ENCODE measurements around the gene C2orf78.

C2orf78 gene

GRCh38 chr2:73842739-73843019 lies 58.7 kb downstream of the C2orf78 start:
- Histone ChIP-seq H3K9ac (ENCODE audit: low read length) (no peak overlapping the region), H2BK15ac (replicated peaks; ENCODE audit: low read depth) (no peak overlapping the region), H4K8ac (ENCODE audit: low read depth, low read length) (no peak overlapping the region), H3K18ac (ENCODE audit: low read length) (no peak overlapping the region), H3K79me1 (ENCODE audit: low read length) (peaks cover 1% of the 10 kb centered on the region), H4K5ac (ENCODE audit: low read length) (no peak overlapping the region), H3K4me3 (ENCODE audit: low read length) (no peak overlapping the region), H3K4me2 (ENCODE audit: low read length) (no peak overlapping the region), H3K23ac (ENCODE audit: low read length) (no peak overlapping the region), H3K4me1 (ENCODE audit: control insufficient read depth, low read depth, low read length) (no peaks in the 10 kb centered on the region), H2BK5ac (ENCODE audit: low read length) (no peak overlapping the region), H3K56ac (ENCODE audit: low read length) (no peak overlapping the region), H2BK120ac (ENCODE audit: low read depth, low read length) (no peak overlapping the region), H3K79me2 (ENCODE audit: control insufficient read depth, insufficient read depth, low read length) (no peaks in the 10 kb centered on the region), H3K27me3 (ENCODE audit: insufficient read depth, low read length, poor library complexity) (no peaks in the 10 kb centered on the region), H2AK5ac (ENCODE audit: low read length) (no peak overlapping the region), H3K36me3 (ENCODE audit: control insufficient read depth, insufficient read depth, low read length) (no peaks in the 10 kb centered on the region), H3K4ac (ENCODE audit: low read depth, low read length) (no peak overlapping the region), H3K27ac (ENCODE audit: low read depth, low read length) (no peak overlapping the region)
- DNase-seq = no peak
- no CpG with 5 or more reads among the region's 1 CpG for WGBS (ENCODE audit: extremely low coverage, insufficient coverage, low lambda C conversion rate)

- Histone ChIP-seq H3K27ac (ENCODE audit: low read depth, low read length) (no peak overlapping the region), H3K4me3 (ENCODE audit: low read length) (no peak overlapping the region), H3K4me2 (ENCODE audit: low read length) (no peak overlapping the region), H4K8ac (ENCODE audit: low read depth, low read length) (no peak overlapping the region), H3K27me3 (ENCODE audit: insufficient read depth, low read length, poor library complexity) (no peaks in the 10 kb centered on the region), H3K79me1 (ENCODE audit: low read length) (peaks cover 1% of the 10 kb centered on the region), H3K9ac (ENCODE audit: low read length) (no peak overlapping the region), H3K18ac (ENCODE audit: low read length) (no peak overlapping the region), H3K4me1 (ENCODE audit: control insufficient read depth, low read depth, low read length) (no peaks in the 10 kb centered on the region), H3K23ac (ENCODE audit: low read length) (no peak overlapping the region), H3K36me3 (ENCODE audit: control insufficient read depth, insufficient read depth, low read length) (no peaks in the 10 kb centered on the region), H2AK5ac (ENCODE audit: low read length) (no peak overlapping the region), H2BK5ac (ENCODE audit: low read length) (no peak overlapping the region), H3K79me2 (ENCODE audit: control insufficient read depth, insufficient read depth, low read length) (no peaks in the 10 kb centered on the region), H2BK120ac (ENCODE audit: low read depth, low read length) (no peak overlapping the region), H3K4ac (ENCODE audit: low read depth, low read length) (no peak overlapping the region), H3K56ac (ENCODE audit: low read length) (no peak overlapping the region), H4K5ac (ENCODE audit: low read length) (no peak overlapping the region), H2BK15ac (replicated peaks; ENCODE audit: low read depth) (no peak overlapping the region)
- WGBS (ENCODE audit: extremely low coverage, insufficient coverage, low lambda C conversion rate) = no CpG with 5 or more reads among the region's 2 CpGs
- DNase-seq = no peak
These were observed 60.1 kb downstream of the C2orf78 start for GRCh38 chr2:73844087-73844486.

- H3K4me3 ChIP-seq (ENCODE audit: low read length) = no peak overlapping the region
- no peaks in the 10 kb centered on the region for H3K79me2 ChIP-seq (ENCODE audit: control insufficient read depth, insufficient read depth, low read length)
- H4K5ac ChIP-seq (ENCODE audit: low read length) = no peak overlapping the region
- no peak overlapping the region for H4K8ac ChIP-seq (ENCODE audit: low read depth, low read length)
- WGBS (ENCODE audit: extremely low coverage, insufficient coverage, low lambda C conversion rate) = no CpG with 5 or more reads among the region's 2 CpGs
- H3K9ac ChIP-seq (ENCODE audit: low read length) = no peak overlapping the region
- H3K56ac ChIP-seq (ENCODE audit: low read length) = no peak overlapping the region
- no peak overlapping the region for H3K27ac ChIP-seq (ENCODE audit: low read depth, low read length)
- no peak overlapping the region for H2BK15ac ChIP-seq (replicated peaks; ENCODE audit: low read depth)
- H3K27me3 ChIP-seq (ENCODE audit: insufficient read depth, low read length, poor library complexity) = no peaks in the 10 kb centered on the region
- no peak overlapping the region for H2BK5ac ChIP-seq (ENCODE audit: low read length)
- no peak overlapping the region for H2AK5ac ChIP-seq (ENCODE audit: low read length)
- H3K4ac ChIP-seq (ENCODE audit: low read depth, low read length) = no peak overlapping the region
- H3K4me1 ChIP-seq (ENCODE audit: control insufficient read depth, low read depth, low read length) = no peaks in the 10 kb centered on the region
- no peak for DNase-seq
- no peaks in the 10 kb centered on the region for H3K79me1 ChIP-seq (ENCODE audit: low read length)
- H3K18ac ChIP-seq (ENCODE audit: low read length) = no peak overlapping the region
- H3K23ac ChIP-seq (ENCODE audit: low read length) = no peak overlapping the region
- H2BK120ac ChIP-seq (ENCODE audit: low read depth, low read length) = no peak overlapping the region
- H3K4me2 ChIP-seq (ENCODE audit: low read length) = no peak overlapping the region
- H3K36me3 ChIP-seq (ENCODE audit: control insufficient read depth, insufficient read depth, low read length) = no peaks in the 10 kb centered on the region
These were observed 66.0 kb downstream of the C2orf78 start for GRCh38 chr2:73850009-73850408.

- no peak overlapping the region for H4K8ac ChIP-seq (ENCODE audit: low read depth, low read length)
- H2BK15ac ChIP-seq (replicated peaks; ENCODE audit: low read depth) = no peak overlapping the region
- no peaks in the 10 kb centered on the region for H3K27me3 ChIP-seq (ENCODE audit: insufficient read depth, low read length, poor library complexity)
- no peak overlapping the region for H3K4me3 ChIP-seq (ENCODE audit: low read length)
- WGBS (ENCODE audit: extremely low coverage, insufficient coverage, low lambda C conversion rate) = no CpG with 5 or more reads among the region's 3 CpGs
- no peaks in the 10 kb centered on the region for H3K79me1 ChIP-seq (ENCODE audit: low read length)
- H3K27ac ChIP-seq (ENCODE audit: low read depth, low read length) = no peak overlapping the region
- H3K9ac ChIP-seq (ENCODE audit: low read length) = no peak overlapping the region
- H2AK5ac ChIP-seq (ENCODE audit: low read length) = no peak overlapping the region
- peak; percentile 56 for DNase-seq
- no peak overlapping the region for H3K4ac ChIP-seq (ENCODE audit: low read depth, low read length)
- H4K5ac ChIP-seq (ENCODE audit: low read length) = no peak overlapping the region
- H3K4me2 ChIP-seq (ENCODE audit: low read length) = no peak overlapping the region
- peaks cover 1% of the 10 kb centered on the region for H3K36me3 ChIP-seq (ENCODE audit: control insufficient read depth, insufficient read depth, low read length)
- no peak overlapping the region for H3K56ac ChIP-seq (ENCODE audit: low read length)
- no peak overlapping the region for H3K18ac ChIP-seq (ENCODE audit: low read length)
- H3K79me2 ChIP-seq (ENCODE audit: control insufficient read depth, insufficient read depth, low read length) = no peaks in the 10 kb centered on the region
- H2BK5ac ChIP-seq (ENCODE audit: low read length) = no peak overlapping the region
- no peak overlapping the region for H3K23ac ChIP-seq (ENCODE audit: low read length)
- H3K4me1 ChIP-seq (ENCODE audit: control insufficient read depth, low read depth, low read length) = no peaks in the 10 kb centered on the region
- no peak overlapping the region for H2BK120ac ChIP-seq (ENCODE audit: low read depth, low read length)
These were observed 67.3 kb downstream of the C2orf78 start for GRCh38 chr2:73851274-73851673.

GRCh38 chr2:73852020-73852419 lies 68.0 kb downstream of the C2orf78 start:
- Histone ChIP-seq H2BK120ac (ENCODE audit: low read depth, low read length) (no peak overlapping the region), H3K27me3 (ENCODE audit: insufficient read depth, low read length, poor library complexity) (no peaks in the 10 kb centered on the region), H3K4me2 (ENCODE audit: low read length) (no peak overlapping the region), H3K4me3 (ENCODE audit: low read length) (no peak overlapping the region), H3K79me2 (ENCODE audit: control insufficient read depth, insufficient read depth, low read length) (no peaks in the 10 kb centered on the region), H2AK5ac (ENCODE audit: low read length) (no peak overlapping the region), H3K56ac (ENCODE audit: low read length) (no peak overlapping the region), H4K5ac (ENCODE audit: low read length) (no peak overlapping the region), H3K36me3 (ENCODE audit: control insufficient read depth, insufficient read depth, low read length) (peaks cover 1% of the 10 kb centered on the region), H3K9ac (ENCODE audit: low read length) (no peak overlapping the region), H3K27ac (ENCODE audit: low read depth, low read length) (no peak overlapping the region), H3K4me1 (ENCODE audit: control insufficient read depth, low read depth, low read length) (no peaks in the 10 kb centered on the region), H3K23ac (ENCODE audit: low read length) (no peak overlapping the region), H4K8ac (ENCODE audit: low read depth, low read length) (no peak overlapping the region), H2BK15ac (replicated peaks; ENCODE audit: low read depth) (no peak overlapping the region), H3K18ac (ENCODE audit: low read length) (no peak overlapping the region), H3K79me1 (ENCODE audit: low read length) (no peaks in the 10 kb centered on the region), H3K4ac (ENCODE audit: low read depth, low read length) (no peak overlapping the region), H2BK5ac (ENCODE audit: low read length) (no peak overlapping the region)
- DNase-seq = no peak

- Histone ChIP-seq H3K36me3 (ENCODE audit: control insufficient read depth, insufficient read depth, low read length) (peaks cover 3% of the 10 kb centered on the region), H3K56ac (ENCODE audit: low read length) (no peak overlapping the region), H3K4me3 (ENCODE audit: low read length) (no peak overlapping the region), H2BK15ac (replicated peaks; ENCODE audit: low read depth) (no peak overlapping the region), H3K79me2 (ENCODE audit: control insufficient read depth, insufficient read depth, low read length) (no peaks in the 10 kb centered on the region), H3K4me1 (ENCODE audit: control insufficient read depth, low read depth, low read length) (no peaks in the 10 kb centered on the region), H4K5ac (ENCODE audit: low read length) (no peak overlapping the region), H3K23ac (ENCODE audit: low read length) (no peak overlapping the region), H2AK5ac (ENCODE audit: low read length) (no peak overlapping the region), H3K18ac (ENCODE audit: low read length) (no peak overlapping the region), H3K27ac (ENCODE audit: low read depth, low read length) (no peak overlapping the region), H3K79me1 (ENCODE audit: low read length) (no peaks in the 10 kb centered on the region), H3K9ac (ENCODE audit: low read length) (no peak overlapping the region), H4K8ac (ENCODE audit: low read depth, low read length) (no peak overlapping the region), H3K4me2 (ENCODE audit: low read length) (no peak overlapping the region), H3K4ac (ENCODE audit: low read depth, low read length) (no peak overlapping the region), H2BK5ac (ENCODE audit: low read length) (no peak overlapping the region), H2BK120ac (ENCODE audit: low read depth, low read length) (no peak overlapping the region), H3K27me3 (ENCODE audit: insufficient read depth, low read length, poor library complexity) (no peaks in the 10 kb centered on the region)
- no CpG with 5 or more reads among the region's 2 CpGs for WGBS (ENCODE audit: extremely low coverage, insufficient coverage, low lambda C conversion rate)
- DNase-seq = no peak
These were observed 71.5 kb downstream of the C2orf78 start for GRCh38 chr2:73855526-73855925.
